NCI-H2081 (cell line): ENCODE results near the gene CEACAM18.
"Not testable (repeated sequence)": the region's sequence is repeated elsewhere in the genome, so short reads cannot be mapped to it uniquely, and the experiment has no call there.

Experiments
- DNase-seq, 2 experiments: peaks; one replicate each; lab custom pipeline; 2025; lab: John Stamatoyannopoulos, UW

The CEACAM18 gene

DNA sequence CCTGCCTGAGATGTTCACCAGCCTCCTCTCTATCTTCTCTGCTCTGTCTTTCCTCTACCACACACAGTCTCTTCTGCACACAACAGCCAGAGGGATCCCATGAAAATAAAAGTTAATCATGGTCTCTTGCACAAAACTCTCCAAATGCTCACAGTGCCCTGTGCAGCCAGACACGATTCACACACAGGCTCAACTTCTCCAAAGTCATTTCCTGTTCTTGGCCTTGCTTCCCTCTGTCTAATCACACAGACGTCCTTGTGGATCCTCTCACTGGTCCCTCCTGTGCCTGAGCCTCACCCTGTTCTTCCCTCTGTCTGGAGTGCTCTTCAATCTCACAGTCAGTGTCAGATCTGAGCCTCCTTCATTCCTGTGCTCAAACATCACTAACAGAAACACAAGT is 15.4 kb downstream of the CEACAM18 start:
- no peak for DNase-seq

DNA sequence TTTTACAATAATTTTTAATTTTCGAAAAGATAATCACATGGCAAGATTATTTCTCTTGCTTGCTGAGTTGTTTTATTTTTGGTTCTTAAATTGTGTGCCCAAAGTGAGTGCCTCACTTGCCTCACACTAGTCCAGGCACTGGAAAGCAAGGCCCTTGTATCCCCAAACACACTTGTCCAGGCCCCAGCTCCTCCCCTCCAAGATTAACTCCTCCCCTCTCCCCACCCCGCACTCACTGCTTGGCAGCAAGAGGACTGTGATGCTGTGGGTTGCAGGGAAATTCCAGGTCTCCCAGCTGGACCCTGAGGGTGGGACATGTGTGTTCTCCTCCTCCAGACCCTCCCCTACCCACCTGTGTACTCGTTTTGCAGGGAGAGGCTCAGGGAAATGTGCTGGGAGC is 19.3 kb downstream of the CEACAM18 start:
- no peak for DNase-seq

DNA sequence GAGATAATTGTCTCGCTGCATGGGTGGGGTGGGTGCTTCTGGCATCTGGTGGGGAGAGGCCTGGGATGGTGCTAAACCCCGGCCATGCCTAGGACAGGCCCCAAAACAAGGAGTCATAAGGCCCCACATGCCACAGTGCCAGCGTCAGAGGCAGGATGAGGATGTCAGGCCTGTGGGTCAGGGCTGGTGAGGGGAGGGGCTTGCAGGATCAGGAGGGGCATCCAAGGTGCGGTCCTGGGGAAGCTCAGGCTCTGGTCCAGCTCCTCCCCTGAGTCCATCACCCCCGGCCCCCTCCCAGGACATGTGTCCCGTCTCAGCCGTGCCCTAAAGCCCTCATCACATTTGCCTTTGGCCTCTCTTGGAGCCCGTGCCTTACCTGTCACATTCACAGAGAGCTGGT is 22.6 kb downstream of the CEACAM18 start:
- DNase-seq, result not testable (repeated sequence)

DNA sequence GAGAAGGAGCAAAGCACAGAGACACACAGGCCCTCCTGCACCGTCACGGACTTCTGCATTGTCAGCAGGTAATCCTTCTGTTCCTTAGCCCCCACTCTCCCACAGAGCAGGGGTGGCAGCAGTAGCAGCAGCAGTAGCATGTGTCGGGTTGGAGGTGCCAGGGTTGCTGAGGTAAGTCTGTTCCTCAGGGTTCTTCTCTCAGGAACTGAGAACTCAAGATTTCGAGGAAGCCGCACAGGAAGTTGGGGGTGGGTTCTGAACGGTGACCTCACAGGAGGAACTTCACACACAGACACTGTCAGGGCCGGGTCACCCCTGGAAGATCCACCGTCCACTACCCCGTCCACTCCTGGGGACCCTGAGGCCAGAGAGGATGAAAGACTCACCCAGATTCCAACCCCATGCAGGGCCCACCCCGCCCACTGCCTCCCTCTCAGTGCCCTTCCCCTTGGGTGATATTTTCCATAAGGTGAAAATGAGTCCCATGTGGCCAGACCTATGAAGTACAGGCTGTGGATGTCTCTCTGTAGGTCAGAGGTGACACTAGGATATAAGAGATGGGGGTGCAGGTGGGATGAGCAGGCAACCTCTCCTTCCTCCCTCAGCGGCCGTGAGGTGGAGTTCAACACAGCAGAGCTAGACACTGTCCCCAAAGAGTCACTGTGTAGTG is 23.4 kb downstream of the CEACAM18 start, which contains the start of gene SIGLEC12:
SIGLEC12 (minus strand) TSS at position 207 of the 670 bp plus-strand sequence; CDS start at position 140, 67 bp downstream.
- DNase-seq, result no peak

DNA sequence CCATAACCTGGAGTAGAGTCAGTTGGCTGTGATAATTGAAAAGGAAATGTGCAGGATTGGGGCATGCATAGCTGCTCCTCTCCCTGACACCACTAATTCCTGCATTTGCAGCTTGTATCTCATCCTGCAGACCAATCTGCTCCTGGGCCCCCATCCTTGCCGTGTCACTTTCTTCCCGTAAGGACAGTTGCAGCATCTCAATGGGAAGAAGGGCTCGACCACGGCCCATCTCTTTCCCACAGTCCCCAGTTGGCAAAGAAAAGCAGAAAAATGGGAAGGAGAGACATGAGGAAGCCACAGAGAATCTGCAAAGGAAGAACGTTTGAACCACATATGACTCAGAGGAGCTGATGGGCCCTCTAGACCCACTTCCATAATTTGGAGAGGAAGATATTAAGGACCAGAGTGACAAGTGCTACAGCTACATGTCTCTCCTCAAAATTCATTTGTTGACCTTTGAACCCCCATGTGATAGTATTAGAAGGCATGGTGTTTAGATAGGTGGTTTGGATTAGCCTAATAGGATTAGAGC is 25.0 kb downstream of the CEACAM18 start:
- no peak for DNase-seq

DNA sequence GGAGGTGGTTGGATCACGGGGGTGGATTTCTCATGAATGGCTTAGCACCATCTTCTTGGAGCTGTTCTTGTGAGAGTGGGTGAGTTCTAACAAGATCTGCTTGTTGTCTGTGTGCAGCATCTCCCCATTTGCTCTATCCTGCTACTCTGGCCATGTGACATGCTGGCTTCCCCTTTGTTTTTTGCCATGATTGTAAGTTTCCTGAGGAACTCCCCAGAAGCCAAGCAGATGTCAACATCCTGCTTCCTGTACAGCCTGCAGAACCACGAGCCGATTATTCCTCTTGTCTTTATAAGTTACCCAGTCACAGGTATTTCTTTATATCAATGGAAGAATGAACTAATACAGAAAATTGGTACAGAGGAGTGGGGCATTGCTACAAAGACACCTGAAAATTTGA is 25.6 kb downstream of the CEACAM18 start:
- DNase-seq, result no peak

DNA sequence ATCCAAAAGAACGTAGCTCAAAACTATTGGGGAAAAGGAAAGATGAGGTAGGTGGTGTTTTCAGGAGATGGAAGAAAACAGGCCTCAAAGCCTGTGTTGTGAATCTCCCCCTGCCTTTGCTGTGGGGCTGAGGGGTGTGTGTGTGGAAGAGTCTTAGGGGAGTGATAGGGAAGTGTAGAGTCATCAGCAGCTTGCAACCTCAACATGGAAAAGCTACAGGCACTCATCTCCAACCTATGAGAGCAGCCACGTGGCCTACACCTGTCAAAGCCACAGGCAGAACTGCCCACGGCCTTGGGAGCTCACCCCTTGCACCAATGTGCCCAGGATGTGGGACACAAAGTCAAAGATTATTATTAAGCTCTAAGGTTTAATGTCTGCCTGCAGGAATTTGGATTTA is 27.6 kb downstream of the CEACAM18 start:
- DNase-seq, result no peak

DNA sequence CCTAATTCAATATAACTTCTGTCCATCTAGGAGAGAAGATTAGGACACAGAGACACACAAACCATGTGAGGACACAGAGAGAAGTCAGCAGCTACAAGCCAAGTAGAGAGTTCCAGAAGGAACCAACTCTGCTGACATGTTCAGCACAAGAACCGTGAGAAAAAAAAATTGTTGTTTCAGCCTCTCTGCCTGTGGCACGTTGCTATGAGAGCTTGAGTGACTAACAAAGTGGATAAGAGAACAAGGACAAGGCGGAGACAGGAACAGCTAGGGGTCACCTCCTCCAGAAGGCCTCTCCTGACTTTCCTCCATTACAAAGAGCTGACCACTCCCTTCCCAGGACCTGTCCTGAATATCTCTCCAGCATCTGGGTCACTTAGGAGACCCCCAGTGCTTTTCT is 28.9 kb downstream of the CEACAM18 start:
- DNase-seq, result no peak

DNA sequence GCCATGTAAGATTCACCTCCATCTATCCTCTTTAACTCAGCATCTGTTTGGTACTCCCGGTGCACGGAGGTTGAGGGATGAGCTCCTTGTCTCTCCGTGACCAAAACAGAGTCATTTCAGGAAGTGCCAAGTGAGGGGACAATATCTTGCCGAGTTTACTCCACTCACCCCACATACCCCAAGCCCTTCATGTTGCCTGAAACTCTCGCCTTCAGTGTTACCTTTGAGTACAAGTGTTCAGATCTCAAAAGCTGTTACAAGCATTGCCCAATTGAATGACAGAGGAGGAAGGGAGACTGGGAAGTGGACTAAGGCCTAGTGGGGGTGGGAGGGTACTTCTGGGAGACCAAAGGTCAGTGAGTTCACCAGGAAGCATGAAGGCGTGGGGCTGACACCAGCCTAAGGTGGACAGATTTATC is 29.3 kb downstream of the CEACAM18 start:
- no peak for DNase-seq

DNA sequence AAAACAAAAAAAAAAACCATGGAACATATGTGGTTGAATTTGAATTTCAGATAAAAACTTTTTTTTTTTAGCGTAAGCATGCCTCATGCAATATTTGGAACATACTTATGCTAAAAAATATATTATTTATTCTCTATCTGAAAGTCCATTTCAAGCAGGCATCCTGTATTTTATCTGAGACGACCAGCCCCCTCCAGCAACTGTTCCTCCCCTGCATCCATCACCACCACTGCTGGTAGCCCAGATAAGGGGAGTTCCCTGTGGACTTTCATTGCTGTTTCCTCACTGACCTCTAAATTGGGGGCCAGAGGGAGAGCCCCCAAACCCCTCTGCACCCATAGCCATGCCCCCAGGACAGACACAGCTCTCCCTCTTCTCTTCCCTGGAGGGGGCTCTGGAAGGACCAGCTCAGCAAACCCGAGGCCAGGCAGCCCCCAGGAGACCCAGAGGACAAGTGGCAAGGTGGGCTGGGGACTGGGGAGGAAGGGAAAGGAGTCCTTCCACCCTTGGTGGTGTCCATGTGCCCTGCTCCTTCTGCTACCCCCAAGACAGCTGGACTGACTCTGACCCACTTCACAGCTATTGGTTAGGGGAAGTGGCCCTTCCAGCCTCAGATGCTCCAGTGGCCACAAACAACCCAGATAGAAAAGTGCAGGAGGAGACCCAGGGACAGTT is 29.9 kb downstream of the CEACAM18 start:
- no peak for DNase-seq

DNA sequence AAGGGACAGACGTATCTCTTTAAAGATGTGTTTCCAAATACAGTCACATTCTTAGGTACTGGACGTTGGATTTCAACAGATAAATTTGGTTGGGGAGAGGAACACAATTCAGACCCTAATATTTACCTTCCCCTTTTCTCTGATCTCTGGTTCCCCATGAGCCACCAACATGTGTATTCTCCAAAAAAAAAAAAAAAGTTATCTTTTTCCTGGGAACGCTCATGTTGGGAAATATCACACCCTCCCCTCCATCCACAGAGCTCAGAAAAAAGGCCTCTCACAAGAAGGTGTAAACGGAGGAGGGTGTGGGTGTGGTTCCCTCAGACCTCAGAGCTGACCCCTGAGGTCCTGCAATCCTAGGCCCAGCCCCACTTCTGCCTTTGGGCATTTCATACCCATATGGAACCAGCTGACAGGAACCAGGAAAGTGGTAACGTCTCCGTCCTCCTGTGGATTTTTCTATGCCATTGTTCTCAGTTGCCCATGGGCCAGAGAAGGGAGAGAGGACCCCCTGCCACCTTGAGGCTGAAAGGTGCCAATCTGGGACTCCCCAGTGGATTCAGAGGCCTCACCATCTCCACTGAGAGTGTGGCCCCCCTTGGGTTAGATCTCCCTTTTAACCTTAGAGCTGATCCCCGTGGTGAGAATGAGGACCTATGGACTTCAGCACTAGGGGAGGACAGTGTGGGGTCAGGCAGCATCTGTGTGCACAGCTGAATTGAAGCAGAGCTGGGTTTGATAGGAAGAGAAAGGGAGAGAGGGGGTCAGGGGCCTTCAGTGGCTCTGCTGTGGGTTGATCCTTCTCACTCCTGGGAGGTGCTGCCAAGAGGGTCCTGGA is 31.7 kb downstream of the CEACAM18 start:
- DNase-seq, result no peak

DNA sequence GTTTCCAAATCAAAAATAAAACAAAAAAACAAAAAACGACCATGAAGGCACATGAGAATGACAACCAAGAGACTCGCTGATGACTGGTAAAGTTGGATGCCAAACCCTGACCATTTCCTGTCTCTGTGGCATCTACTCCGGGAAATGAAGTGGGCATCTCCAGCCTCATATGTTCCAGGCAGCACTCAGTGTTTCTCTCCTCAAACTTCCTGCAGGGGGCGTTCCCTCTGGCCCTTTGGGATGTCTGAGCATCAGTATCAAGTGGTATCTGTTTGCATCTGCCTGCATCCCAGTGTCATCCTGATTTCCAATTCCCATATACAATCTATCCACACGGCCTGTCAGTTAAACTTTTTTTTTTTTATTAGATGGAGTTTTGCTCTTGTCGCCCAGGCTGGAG is 33.0 kb downstream of the CEACAM18 start:
- DNase-seq, result no peak

DNA sequence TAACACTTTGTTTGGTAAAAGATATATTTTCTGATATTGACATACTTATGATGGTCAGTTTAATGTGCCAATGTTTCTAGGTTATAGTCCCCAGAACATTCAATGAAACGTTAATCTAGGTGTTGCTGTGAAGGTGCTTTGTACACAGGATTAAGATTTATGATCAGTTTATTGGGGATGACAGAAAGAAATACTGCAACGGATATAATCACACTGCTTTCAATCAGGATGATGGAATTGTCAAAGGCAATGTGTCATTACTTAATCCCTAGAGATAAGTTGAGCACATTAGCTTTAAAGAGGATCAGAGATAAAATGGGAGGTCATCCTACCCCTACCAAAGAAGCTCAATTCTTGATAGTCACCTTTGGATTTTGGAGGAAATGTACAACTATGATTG is 35.6 kb downstream of the CEACAM18 start:
- DNase-seq, result no peak

DNA sequence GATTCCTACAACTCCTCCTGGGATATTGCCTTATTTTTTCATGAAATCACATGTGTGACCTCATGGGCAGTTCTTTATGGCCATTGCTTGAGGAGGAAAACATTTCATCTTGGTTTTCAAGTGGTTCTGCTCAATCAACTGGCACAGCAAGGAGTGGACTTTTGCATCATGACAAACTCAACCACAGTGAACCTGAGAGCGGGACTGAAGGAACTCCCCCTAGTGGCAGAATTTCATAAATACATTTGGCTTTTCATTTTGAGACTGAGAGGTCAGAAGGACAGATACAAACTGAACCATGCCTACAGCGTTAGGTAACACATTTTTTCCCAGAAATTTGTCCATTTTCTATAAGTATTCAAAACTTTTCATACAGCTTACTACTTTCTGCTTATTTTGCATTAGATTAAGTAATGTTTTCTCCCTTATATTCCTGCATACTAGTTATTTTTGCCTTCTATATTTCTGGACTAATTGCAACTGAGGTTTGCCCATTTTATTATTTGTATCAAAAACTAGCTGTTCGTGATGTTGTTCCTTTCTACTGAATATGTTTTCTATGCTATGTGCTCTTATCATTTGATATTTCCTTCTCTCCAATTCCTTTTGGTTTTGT is 36.6 kb downstream of the CEACAM18 start:
- DNase-seq, result peak; percentile 0 to 1

DNA sequence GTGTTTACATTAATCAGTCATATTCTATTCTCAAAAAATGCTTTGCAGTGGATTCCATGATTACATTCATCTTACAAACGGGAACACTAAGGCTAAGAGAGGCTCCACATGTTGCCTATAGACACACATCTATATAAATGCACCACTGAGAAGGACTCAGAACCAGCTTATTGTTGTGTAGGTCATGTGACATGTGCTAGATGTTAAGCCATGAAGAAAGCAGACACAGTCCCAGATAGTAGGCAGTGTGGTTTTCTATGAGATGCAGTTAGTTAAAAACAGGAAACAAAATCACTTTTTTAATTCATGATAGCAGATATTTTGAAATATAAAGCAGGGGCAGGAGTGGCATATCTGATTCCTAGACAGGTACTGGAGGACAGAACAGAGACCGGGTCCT is 42.4 kb downstream of the CEACAM18 start:
- no peak for DNase-seq

DNA sequence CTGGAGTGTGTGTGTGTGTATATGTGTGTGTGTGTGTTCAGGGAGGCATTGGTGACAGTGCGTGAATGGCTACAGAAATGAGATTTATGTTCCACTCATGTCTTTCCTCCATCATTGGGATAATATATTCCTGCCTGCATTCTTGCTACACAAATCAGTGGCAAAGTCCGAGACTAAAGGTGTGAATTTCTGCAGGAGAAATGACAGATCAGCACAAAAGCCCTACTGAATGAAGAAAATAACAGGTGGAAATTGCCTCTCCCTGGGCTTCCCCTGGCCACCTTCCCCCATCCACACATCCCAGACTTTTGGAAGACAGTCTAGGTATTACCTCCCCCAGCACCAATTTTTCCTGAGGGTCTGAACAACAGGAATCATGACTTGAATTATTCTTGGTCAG is 43.0 kb downstream of the CEACAM18 start:
- no peak for DNase-seq

DNA sequence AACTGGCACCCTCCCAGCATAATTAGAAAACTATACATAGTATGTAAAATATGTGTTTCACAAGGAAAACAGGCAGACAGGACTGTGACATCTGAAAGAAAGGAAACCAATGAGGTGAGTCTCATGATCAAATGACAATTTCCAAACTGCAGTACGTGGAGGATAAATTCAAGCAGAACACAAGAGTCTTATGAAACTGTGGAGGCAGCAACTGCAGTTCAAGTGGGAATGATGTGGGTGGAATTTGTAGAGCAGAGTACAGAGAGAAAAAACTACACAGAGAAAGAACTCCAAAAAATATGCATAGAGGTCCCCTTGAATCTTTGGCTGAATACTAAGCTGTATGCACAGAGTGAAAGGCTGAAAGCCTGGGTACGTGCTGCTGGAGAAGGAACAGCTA is 43.4 kb downstream of the CEACAM18 start:
- no peak for DNase-seq

DNA sequence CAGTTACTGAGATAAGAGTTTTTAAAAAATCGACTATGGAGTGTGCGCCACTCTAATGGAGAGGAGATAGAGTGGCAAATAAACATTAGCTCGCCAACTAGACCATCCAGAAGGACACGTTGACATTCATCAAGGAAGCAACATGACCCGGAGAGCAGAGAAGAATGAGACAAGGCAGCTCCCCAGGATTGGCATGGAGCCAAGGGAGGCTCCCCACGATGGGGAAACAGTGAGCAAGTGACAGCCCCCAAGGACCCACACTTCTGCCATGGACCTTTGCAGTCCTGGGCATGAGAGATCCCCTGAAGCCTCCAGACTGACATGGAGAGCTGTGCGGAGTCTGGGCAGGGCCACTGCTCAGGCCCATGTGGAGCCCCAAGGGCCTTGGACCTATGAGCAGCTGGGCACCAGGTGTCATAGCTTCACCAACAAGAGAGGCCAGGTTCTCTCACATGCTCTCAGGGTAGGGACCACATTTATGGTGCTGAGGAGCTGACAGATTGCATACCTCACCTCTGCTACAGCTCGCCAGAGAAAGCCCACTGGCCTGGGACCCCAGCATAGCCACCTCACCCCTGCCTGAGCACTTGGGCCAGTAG is 46.4 kb downstream of the CEACAM18 start:
- DNase-seq, result no peak

DNA sequence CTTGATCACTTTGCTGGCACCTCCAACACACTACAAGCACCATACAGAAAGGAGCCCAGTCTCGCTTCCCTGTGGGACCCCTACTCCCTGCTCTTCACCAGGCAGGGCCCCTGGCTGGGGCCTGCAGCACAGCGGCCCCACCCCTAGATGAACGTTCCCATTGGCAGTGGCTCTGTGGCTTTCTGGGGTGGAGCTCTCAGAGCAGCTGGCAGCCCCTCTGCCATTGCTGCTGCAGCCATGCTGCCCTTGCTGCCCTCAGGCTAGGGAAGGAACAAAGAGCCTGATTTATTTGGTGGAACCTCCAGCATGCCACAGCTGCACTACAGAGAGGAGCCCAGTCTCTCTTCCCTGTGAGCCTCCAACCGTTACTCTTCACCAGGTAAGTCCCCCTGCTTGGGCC is 47.3 kb downstream of the CEACAM18 start:
- DNase-seq, result no peak

DNA sequence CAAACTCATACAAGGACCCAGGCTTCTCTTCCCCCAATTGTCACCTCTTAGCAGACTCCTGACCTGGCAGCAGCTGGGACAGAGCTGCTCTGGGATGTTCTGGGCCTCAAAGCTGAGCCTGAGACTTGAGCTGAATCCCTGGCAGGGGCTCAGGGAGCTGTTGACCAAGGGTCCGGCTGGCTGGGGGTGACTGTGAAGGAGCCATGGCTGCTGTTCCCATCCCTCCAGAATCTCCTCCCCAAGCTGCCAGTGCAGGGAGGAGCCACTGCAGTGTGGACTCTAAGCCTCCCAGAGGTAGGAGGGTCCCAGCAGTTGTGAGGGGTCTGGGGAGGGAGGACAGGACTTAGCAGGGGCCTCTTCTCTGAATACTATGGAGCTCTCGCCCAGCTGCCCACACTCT is 51.0 kb downstream of the CEACAM18 start:
- DNase-seq, result no peak

DNA sequence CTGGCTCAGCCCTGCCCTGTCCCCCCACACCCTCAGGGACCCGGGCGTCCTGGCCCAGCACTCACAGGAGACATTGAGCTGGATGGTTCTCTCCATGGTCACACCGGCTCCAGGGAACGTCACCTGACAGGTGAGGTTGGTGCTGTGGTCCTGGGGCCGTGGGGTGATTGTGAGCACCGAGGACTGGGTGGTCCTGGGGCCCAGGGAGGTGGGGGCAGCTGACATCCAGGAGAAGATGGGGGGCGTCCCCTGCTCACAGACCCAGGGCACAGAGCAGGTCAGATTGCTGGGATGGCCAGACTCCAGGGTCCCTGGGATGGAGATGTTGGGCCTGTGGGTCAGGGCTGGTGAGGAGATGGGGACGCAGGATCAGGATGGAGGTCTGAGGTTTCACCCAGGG is 52.3 kb downstream of the CEACAM18 start:
- no peak for DNase-seq
